Mesangial cell (primary cell): ENCODE measurements around the gene MRPS35. TPM values are rescaled to one million over a fixed set of nuclear protein-coding genes. Genes with fewer than 3 reads are reported as not detected.

ENCODE experiments used
- total RNA-seq: library from RNA; depleted of rRNA; stranded (reverse); fragments of >200 nt; gene quantifications from 2 replicates; pipeline ENCODE4 v1.2.3, GENCODE V29; 2015

Gene MRPS35
- total RNA-seq = 34.5 and 46.6 TPM in 2 replicates

GRCh38 chr12:27710592-27711316 is at the start of gene MRPS35:
MRPS35 (plus strand) TSS chr12:27710832; CDS start chr12:27710844, 12 bp downstream.

GRCh38 chr12:27696293-27696652 is 14.4 kb upstream of the MRPS35 start, which contains the start of gene REP15:
REP15 (plus strand) TSS chr12:27696447; CDS start chr12:27696563, 116 bp downstream.

GRCh38 chr12:27779920-27780611 is 69.4 kb downstream of the MRPS35 start, which contains the start of the genes KLHL42 and MANSC4:
KLHL42 (plus strand) TSS chr12:27780233; CDS start chr12:27780331, 98 bp downstream.
MANSC4 (minus strand) TSS chr12:27780236; CDS start chr12:27771276, 8,960 bp downstream.

Other genes with a start within 250 kb of the MRPS35 start
- gene PPFIBP1, start 186.6 kb upstream of the MRPS35 start, total RNA-seq = 59.8 and 61.3 TPM in 2 replicates
- gene REP15, start 14.4 kb upstream of the MRPS35 start, total RNA-seq = 0.25 and 1.1 TPM in 2 replicates
- gene KLHL42, start 69.4 kb downstream of the MRPS35 start, total RNA-seq = 13.9 and 17.7 TPM in 2 replicates
- not detected in 2 replicates for gene MANSC4, start 69.4 kb downstream of the MRPS35 start, total RNA-seq